SK-N-SH (cell line): Measurements from ENCODE around the gene SLC8A1. TPM values are rescaled to one million over a fixed set of nuclear protein-coding genes. Genes with fewer than 3 reads are reported as not detected.

ENCODE experiments used
- CTCF ChIA-PET: fragments of 300-600, 350-600 bp; formaldehyde crosslinking; extraction: SDS; loops from one replicate; lab custom pipeline; 2021; lab: Yijun Ruan, JAX
- POLR2A ChIA-PET: fragments of 350-600 bp; sonication (Branson Sonifier 250); formaldehyde crosslinking; extraction: SDS; loops from one replicate; lab custom pipeline; 2020; ENCODE audit warnings: antibody characterized with exemption, inconsistent platforms; lab: Yijun Ruan, JAX
- DNase-seq: peaks from one replicate; pipeline ENCODE4 v3.0.0; 2012
- H2AFZ ChIP-seq: fragments of 200-600 bp; sonication (generic); 2 replicates; pipeline ENCODE4 v1.8.1; 2016; ENCODE audit warnings: antibody characterized with exemption, mild to moderate bottlenecking, low read depth
- H3F3A ChIP-seq: fragments of 200-600 bp; sonication (generic); replicated peaks from 2 replicates; pipeline ENCODE3; 2016; ENCODE audit warnings: antibody characterized with exemption, mild to moderate bottlenecking; ENCODE audit not compliant: insufficient read depth
- H3K27ac ChIP-seq, 2 experiments: fragments of 200-500 bp in 1 of 2; fragments of 200-600 bp in 1 of 2; sonication (Bioruptor generic) in 1 of 2; sonication (generic), shearing (Covaris generic) in 1 of 2; 2 replicates each; pipeline versions ENCODE4 v1.5.1 to v1.6.1; 2014 to 2016; ENCODE audit warnings: low read depth in 2 of 2, inconsistent platforms in 1 of 2, low read length in 1 of 2, mild to moderate bottlenecking in 1 of 2, mixed read lengths in 1 of 2
- H3K27me3 ChIP-seq: fragments of 200-600 bp; sonication (generic), shearing (Covaris generic); 2 replicates; pipeline ENCODE4 v1.6.1; 2016; ENCODE audit warnings: mixed run types; ENCODE audit not compliant: insufficient read depth
- H3K36me3 ChIP-seq, 2 experiments: fragments of 200-500 bp in 1 of 2; fragments of 200-600 bp in 1 of 2; sonication (Bioruptor generic) in 1 of 2; sonication (generic) in 1 of 2; replicated peaks in 1 of 2; 2 replicates each; pipeline versions ENCODE3 to v1.5.1; 2014 to 2016; ENCODE audit warnings: low read length in 1 of 2, mild to moderate bottlenecking in 1 of 2; ENCODE audit not compliant: insufficient read depth in 2 of 2, control insufficient read depth in 1 of 2
- H3K4me1 ChIP-seq, 2 experiments: fragments of 200-500 bp in 1 of 2; fragments of 200-600 bp in 1 of 2; sonication (Bioruptor generic) in 1 of 2; sonication (generic), shearing (Covaris generic) in 1 of 2; 2 replicates each; pipeline versions ENCODE4 v1.5.1 to v1.6.1; 2014 to 2016; ENCODE audit warnings: low read depth in 1 of 2, low read length in 1 of 2, mixed run types in 1 of 2; ENCODE audit not compliant: insufficient read depth in 2 of 2, control insufficient read depth in 1 of 2
- H3K4me2 ChIP-seq: fragments of 200-600 bp; sonication (generic), shearing (Covaris generic); 2 replicates; pipeline ENCODE4 v1.6.1; 2017; ENCODE audit warnings: mixed run types
- H3K4me3 ChIP-seq, 2 experiments: fragments of 200-500 bp in 1 of 2; fragments of 200-600 bp in 1 of 2; sonication (Bioruptor generic) in 1 of 2; sonication (generic), shearing (Covaris generic) in 1 of 2; 2 replicates each; pipeline versions ENCODE4 v1.5.1 to v1.8.1; 2014 to 2016; ENCODE audit warnings: low read depth in 2 of 2, inconsistent platforms in 1 of 2, low read length in 1 of 2, mild to moderate bottlenecking in 1 of 2, mixed read lengths in 1 of 2, moderate library complexity in 1 of 2
- H3K79me2 ChIP-seq: fragments of 200-600 bp; sonication (generic); 2 replicates; pipeline ENCODE4 v1.8.1; 2017; ENCODE audit warnings: mild to moderate bottlenecking; ENCODE audit not compliant: insufficient read depth
- H3K9ac ChIP-seq: fragments of 200-600 bp; sonication (generic); 2 replicates; pipeline ENCODE4 v1.6.1; 2017; ENCODE audit warnings: mixed run types
- H3K9me2 ChIP-seq: fragments of 200-600 bp; sonication (generic); 2 replicates; pipeline ENCODE4 v1.6.1; 2017; ENCODE audit warnings: mixed run types
- H3K9me3 ChIP-seq: fragments of 200-600 bp; sonication (generic); 2 replicates; pipeline ENCODE4 v1.6.1; 2017; ENCODE audit warnings: mixed run types, mild to moderate bottlenecking, moderate library complexity
- H4K20me1 ChIP-seq: fragments of 200-600 bp; sonication (generic); 2 replicates; pipeline ENCODE4 v1.6.1; 2017; ENCODE audit warnings: mild to moderate bottlenecking, mixed run types; ENCODE audit not compliant: insufficient read depth
- CHD2 ChIP-seq: fragments of 150-350 bp; IDR thresholded peaks from 2 replicates; pipeline ENCODE4 v1.6.1; 2018; ENCODE audit warnings: low read length; ENCODE audit not compliant: partially characterized antibody
- FOSL2 ChIP-seq: IDR thresholded peaks from 2 replicates; pipeline ENCODE4 v1.4.0; 2012; ENCODE audit warnings: low read depth, mild to moderate bottlenecking, moderate library complexity, borderline replicate concordance
- JUND ChIP-seq: IDR thresholded peaks from 2 replicates; pipeline ENCODE4 v1.4.0; 2012
- MEF2A ChIP-seq: IDR thresholded peaks from 2 replicates; pipeline ENCODE4 v1.4.0; 2012; ENCODE audit warnings: low read depth, borderline replicate concordance
- NRF1 ChIP-seq: IDR thresholded peaks from 2 replicates; pipeline ENCODE4 v1.6.1; 2012; ENCODE audit warnings: low read depth, mild to moderate bottlenecking, low read length
- RAD21 ChIP-seq: IDR thresholded peaks from 2 replicates; pipeline ENCODE4 v1.6.1; 2012; ENCODE audit warnings: mild to moderate bottlenecking, low read length
- RCOR1 ChIP-seq: fragments of 150-350 bp; IDR thresholded peaks from 2 replicates; pipeline ENCODE4 v1.6.1; 2017; ENCODE audit warnings: antibody characterized with exemption, low read length
- RFX5 ChIP-seq: IDR thresholded peaks from 2 replicates; pipeline ENCODE4 v1.6.1; 2012; ENCODE audit warnings: mild to moderate bottlenecking, improper control_type of control experiment, low read length
- RXRA ChIP-seq: IDR thresholded peaks from 2 replicates; pipeline ENCODE4 v1.4.0; 2012; ENCODE audit warnings: low read depth, mild to moderate bottlenecking, borderline replicate concordance
- SIN3A ChIP-seq: IDR thresholded peaks from 2 replicates; pipeline ENCODE4 v1.6.1; 2012; ENCODE audit warnings: low read depth, mild to moderate bottlenecking, low read length, moderate library complexity, borderline replicate concordance
- TCF12 ChIP-seq: IDR thresholded peaks from 2 replicates; pipeline ENCODE4 v1.4.0; 2012
- TEAD4 ChIP-seq: IDR thresholded peaks from 2 replicates; pipeline ENCODE4 v1.4.0; 2012; ENCODE audit warnings: mild to moderate bottlenecking, borderline replicate concordance; ENCODE audit not compliant: insufficient read depth
- WGBS: methylation state at CpG from one replicate; pipeline ENCODE4 v1.1.6; 2017; ENCODE audit warnings: low lambda C conversion rate; 5-methylcytosine and 5-hydroxymethylcytosine counted together
- polyA plus RNA-seq, 3 experiments: library from polyadenylated mRNA; depleted of rRNA; stranded (reverse); fragments of >200 nt; gene quantifications; 2 replicates each; pipeline ENCODE4 v1.2.3, GENCODE V29; 2012
- TF ChIP-seq, protein P1 (sequence below): IDR thresholded peaks from 2 replicates; pipeline ENCODE4 v1.6.1; 2012; ENCODE audit warnings: mild to moderate bottlenecking, low read depth, low read length, moderate library complexity
- TF ChIP-seq, protein P2 (sequence below): fragments of 150-350 bp; IDR thresholded peaks from 2 replicates; pipeline ENCODE4 v1.6.1; 2016; ENCODE audit warnings: mild to moderate bottlenecking, low read depth, low read length
- TF ChIP-seq, protein P3 (sequence below): fragments of 150-350 bp; IDR thresholded peaks from 2 replicates; pipeline ENCODE4 v1.6.1; 2017; ENCODE audit warnings: antibody characterized with exemption, low read length, low read depth, borderline replicate concordance
- TF ChIP-seq, protein P4 (sequence below): IDR thresholded peaks from 2 replicates; pipeline ENCODE4 v1.4.0; 2012; ENCODE audit warnings: low read depth, borderline replicate concordance

The SLC8A1 gene
- polyA plus RNA-seq, 1 of the 3 experiments (the other 2 are of a cell fraction) = 3.2 TPM

DNA sequence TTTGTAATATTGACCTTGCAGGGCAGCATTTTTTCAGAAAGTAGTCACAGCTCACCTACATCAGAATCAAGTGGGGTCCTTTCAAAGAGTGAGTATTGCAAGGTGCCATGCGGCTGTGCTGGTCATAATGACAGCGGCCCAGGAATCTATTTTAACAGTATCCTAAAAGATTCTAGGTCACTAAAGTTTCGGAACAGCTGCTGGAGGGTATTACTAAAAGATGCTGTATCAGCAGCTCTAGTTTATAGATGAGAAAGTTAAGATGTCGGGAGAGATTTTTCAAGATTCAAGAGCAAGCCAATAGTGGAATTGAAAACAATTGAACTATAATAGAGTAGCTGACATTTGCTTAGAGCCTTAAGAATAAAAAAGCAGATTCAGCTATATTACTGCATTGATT is 336.0 kb downstream of the SLC8A1 start:
- no peak overlapping the region for H3K27ac ChIP-seq
- H4K20me1 ChIP-seq = no peaks in the 10 kb centered on the region
- H3K9ac ChIP-seq = no peak overlapping the region
- H3K4me3 ChIP-seq = no peak overlapping the region
- H3K9me2 ChIP-seq = no peaks in the 10 kb centered on the region
- H3K36me3 ChIP-seq = no peaks in the 10 kb centered on the region
- H3K27me3 ChIP-seq = no peaks in the 10 kb centered on the region
- no peak for TF ChIP-seq MEF2A
- TF ChIP-seq RXRA = no peak
- no peak for TF ChIP-seq SIN3A
- no peak for TF ChIP-seq NRF1
- TF ChIP-seq, protein P1, sequence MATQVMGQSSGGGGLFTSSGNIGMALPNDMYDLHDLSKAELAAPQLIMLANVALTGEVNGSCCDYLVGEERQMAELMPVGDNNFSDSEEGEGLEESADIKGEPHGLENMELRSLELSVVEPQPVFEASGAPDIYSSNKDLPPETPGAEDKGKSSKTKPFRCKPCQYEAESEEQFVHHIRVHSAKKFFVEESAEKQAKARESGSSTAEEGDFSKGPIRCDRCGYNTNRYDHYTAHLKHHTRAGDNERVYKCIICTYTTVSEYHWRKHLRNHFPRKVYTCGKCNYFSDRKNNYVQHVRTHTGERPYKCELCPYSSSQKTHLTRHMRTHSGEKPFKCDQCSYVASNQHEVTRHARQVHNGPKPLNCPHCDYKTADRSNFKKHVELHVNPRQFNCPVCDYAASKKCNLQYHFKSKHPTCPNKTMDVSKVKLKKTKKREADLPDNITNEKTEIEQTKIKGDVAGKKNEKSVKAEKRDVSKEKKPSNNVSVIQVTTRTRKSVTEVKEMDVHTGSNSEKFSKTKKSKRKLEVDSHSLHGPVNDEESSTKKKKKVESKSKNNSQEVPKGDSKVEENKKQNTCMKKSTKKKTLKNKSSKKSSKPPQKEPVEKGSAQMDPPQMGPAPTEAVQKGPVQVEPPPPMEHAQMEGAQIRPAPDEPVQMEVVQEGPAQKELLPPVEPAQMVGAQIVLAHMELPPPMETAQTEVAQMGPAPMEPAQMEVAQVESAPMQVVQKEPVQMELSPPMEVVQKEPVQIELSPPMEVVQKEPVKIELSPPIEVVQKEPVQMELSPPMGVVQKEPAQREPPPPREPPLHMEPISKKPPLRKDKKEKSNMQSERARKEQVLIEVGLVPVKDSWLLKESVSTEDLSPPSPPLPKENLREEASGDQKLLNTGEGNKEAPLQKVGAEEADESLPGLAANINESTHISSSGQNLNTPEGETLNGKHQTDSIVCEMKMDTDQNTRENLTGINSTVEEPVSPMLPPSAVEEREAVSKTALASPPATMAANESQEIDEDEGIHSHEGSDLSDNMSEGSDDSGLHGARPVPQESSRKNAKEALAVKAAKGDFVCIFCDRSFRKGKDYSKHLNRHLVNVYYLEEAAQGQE = no peak
- no peak for TF ChIP-seq TCF12
- TF ChIP-seq FOSL2 = no peak
- TF ChIP-seq, protein P2, sequence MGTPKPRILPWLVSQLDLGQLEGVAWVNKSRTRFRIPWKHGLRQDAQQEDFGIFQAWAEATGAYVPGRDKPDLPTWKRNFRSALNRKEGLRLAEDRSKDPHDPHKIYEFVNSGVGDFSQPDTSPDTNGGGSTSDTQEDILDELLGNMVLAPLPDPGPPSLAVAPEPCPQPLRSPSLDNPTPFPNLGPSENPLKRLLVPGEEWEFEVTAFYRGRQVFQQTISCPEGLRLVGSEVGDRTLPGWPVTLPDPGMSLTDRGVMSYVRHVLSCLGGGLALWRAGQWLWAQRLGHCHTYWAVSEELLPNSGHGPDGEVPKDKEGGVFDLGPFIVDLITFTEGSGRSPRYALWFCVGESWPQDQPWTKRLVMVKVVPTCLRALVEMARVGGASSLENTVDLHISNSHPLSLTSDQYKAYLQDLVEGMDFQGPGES = no peak
- TF ChIP-seq, protein P3, sequence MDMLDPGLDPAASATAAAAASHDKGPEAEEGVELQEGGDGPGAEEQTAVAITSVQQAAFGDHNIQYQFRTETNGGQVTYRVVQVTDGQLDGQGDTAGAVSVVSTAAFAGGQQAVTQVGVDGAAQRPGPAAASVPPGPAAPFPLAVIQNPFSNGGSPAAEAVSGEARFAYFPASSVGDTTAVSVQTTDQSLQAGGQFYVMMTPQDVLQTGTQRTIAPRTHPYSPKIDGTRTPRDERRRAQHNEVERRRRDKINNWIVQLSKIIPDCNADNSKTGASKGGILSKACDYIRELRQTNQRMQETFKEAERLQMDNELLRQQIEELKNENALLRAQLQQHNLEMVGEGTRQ = no peak
- TF ChIP-seq, protein P4, sequence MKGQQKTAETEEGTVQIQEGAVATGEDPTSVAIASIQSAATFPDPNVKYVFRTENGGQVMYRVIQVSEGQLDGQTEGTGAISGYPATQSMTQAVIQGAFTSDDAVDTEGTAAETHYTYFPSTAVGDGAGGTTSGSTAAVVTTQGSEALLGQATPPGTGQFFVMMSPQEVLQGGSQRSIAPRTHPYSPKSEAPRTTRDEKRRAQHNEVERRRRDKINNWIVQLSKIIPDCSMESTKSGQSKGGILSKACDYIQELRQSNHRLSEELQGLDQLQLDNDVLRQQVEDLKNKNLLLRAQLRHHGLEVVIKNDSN = no peak
- TF ChIP-seq RFX5 = no peak
- TF ChIP-seq JUND = no peak
- TF ChIP-seq RCOR1 = no peak
- TF ChIP-seq RAD21 = no peak
- no peak for TF ChIP-seq TEAD4
- TF ChIP-seq CHD2 = no peak
- TF ChIP-seq, all 33 proteins: peak for 0
- 88% methylated on average over 4 of the region's 4 CpGs for WGBS
- peaks cover 17% of the 10 kb centered on the region for H3F3A ChIP-seq
- H3K9me3 ChIP-seq = no peaks in the 10 kb centered on the region
- no peak for DNase-seq
- POLR2A ChIA-PET = no interaction called here
- H3K79me2 ChIP-seq = no peaks in the 10 kb centered on the region
- H3K4me1 ChIP-seq = peaks cover 2 to 9% of the 10 kb centered on the region in 2 experiments; a peak in 1 of 4 replicates
- H3K4me2 ChIP-seq = no peak overlapping the region
- H2AFZ ChIP-seq = no peak overlapping the region
- CTCF ChIA-PET = interaction anchor here (0.7 kb wide), 1 partner anchor 10 kb away, joined by 3 read pairs; no protein-coding TSS in a partner anchor
